ENCODE measurements around the gene AP1B1. TPM values are rescaled to one million over a fixed set of nuclear protein-coding genes. Genes with fewer than 3 reads are reported as not detected.
"Not testable (repeated sequence)": the region's sequence is repeated elsewhere in the genome, so short reads cannot be mapped to it uniquely, and the experiment has no call there.

The AP1B1 gene
- total and polyA plus RNA-seq, 11 donors = 18.1 to 74.8 (median 33.8) TPM

DNA sequence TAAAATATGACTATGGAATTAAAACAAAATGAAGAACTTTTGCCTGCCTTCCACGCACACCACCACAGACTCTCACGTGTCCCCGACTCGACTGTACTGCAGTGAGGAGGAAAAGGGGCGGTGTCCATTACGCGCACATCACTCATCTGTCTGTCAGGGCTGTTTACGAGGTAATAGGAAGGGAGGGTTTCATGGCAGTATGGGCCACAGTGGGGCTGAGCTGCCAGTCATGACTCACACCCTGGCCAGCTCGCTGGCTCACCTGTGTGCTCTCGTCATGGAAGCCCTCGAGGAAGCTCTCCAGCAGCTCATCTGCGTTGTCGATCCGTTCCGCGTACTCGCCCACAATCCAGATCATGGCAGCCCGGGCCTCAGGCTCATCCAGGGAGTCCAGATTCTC is 39.4 kb downstream of the AP1B1 start:
- no peaks in the 10 kb centered on the region for H3K27me3 ChIP-seq
- ATAC-seq (no peak), DNase-seq (peak in 1 of 5 donors; percentile 25)
- TF ChIP-seq POLR2A (IDR thresholded peaks at IDR 0.05) = no peak
- TF ChIP-seq, protein P1, sequence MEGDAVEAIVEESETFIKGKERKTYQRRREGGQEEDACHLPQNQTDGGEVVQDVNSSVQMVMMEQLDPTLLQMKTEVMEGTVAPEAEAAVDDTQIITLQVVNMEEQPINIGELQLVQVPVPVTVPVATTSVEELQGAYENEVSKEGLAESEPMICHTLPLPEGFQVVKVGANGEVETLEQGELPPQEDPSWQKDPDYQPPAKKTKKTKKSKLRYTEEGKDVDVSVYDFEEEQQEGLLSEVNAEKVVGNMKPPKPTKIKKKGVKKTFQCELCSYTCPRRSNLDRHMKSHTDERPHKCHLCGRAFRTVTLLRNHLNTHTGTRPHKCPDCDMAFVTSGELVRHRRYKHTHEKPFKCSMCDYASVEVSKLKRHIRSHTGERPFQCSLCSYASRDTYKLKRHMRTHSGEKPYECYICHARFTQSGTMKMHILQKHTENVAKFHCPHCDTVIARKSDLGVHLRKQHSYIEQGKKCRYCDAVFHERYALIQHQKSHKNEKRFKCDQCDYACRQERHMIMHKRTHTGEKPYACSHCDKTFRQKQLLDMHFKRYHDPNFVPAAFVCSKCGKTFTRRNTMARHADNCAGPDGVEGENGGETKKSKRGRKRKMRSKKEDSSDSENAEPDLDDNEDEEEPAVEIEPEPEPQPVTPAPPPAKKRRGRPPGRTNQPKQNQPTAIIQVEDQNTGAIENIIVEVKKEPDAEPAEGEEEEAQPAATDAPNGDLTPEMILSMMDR (IDR thresholded peaks at IDR 0.05) = no peak
- no peaks in the 10 kb centered on the region for H3K9me3 ChIP-seq
- H3K4me3 ChIP-seq = no peak overlapping the region
- peaks cover 0 to 24% (median 9%) of the 10 kb centered on the region in 12 donors for H3K4me1 ChIP-seq
- H3K27ac ChIP-seq = no peak overlapping the region
- WGBS, 4 donors = 91 to 94% (median 93%) methylated on average over 18 of the region's 18 CpGs
- intact Hi-C loops (cut with DNase I) = no loop called here
- peaks cover 0 to 100% (median 85%) of the 10 kb centered on the region in 9 donors for H3K36me3 ChIP-seq

DNA sequence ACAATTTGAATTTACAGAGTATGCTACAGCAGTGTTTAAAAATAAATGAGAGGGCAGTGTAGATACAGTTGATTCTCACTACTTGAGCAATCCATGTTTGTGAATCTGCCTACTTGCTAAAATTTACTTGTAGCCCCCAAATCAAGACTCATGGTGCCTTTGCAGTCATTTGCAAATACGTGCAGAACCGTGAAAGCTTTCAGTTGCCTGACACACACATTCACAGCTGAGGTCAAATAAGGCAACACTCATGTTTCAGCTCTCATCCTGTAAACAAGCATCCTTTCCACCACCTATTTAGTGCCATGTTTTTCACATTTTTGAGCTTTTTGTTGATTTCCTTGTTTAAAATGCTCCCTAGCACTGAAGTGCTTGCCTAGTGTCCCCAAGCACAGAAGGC is 40.3 kb downstream of the AP1B1 start:
- ATAC-seq (no peak), DNase-seq (no peak)
- no peak for TF ChIP-seq POLR2A (IDR thresholded peaks at IDR 0.05)
- TF ChIP-seq, protein P1 (IDR thresholded peaks at IDR 0.05) = no peak
- Histone ChIP-seq H3K9me3 (no peaks in the 10 kb centered on the region), H3K36me3 (peaks cover 0 to 100% (median 79%) of the 10 kb centered on the region in 9 donors), H3K4me3 (no peak overlapping the region), H3K4me1 (peaks cover 0 to 32% (median 13%) of the 10 kb centered on the region in 12 donors), H3K27ac (no peak overlapping the region), H3K27me3 (no peaks in the 10 kb centered on the region)
- WGBS, 4 donors = 83 to 92% (median 86%) methylated on average over 2 of the region's 2 CpGs
- intact Hi-C loops (cut with DNase I) = no loop called here

DNA sequence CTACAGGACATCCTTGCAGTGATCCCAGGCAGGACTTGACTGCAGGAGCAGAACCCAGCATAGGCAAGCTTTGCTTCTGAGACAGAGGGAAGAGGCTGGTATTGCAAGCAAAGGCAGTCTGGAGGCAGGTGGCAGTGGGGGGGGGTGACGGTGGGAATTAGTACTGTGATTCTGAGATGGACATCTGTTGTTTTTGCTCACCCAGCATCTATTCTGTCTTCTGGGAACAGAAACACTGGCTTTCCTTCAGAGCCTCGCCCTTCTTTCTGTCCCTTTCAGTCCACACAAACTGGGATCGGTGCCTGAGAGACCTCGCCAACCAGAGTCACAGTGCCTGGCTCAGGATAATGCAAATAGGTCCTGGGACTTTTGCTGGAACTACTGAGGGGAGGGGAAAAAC is 41.7 kb downstream of the AP1B1 start:
- peaks cover 0 to 45% (median 19%) of the 10 kb centered on the region in 12 donors for H3K4me1 ChIP-seq

DNA sequence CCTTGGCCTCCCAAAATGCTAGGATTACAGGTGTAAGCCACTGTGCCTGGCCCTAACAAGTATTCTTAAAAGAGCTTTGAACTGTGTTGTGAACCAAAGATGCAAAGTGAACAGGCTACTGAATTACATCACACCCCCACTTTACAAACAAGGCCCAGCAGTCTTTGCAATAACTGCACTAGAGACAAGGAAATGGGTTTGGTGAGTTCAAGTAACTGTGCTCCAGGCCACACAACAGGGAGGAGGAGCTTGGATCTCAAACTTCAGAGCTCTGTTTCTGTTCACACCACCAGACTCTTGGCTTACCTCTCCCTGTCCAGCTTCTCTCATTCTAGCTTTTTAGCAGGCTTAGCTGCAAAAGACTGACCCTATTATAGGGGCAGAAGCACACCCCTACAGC is 42.4 kb downstream of the AP1B1 start:
- Histone ChIP-seq H3K27me3 (no peaks in the 10 kb centered on the region), H3K36me3 (peaks cover 0 to 100% (median 77%) of the 10 kb centered on the region in 9 donors), H3K4me3 (no peak overlapping the region), H3K27ac (peak overlapping the region in 1 of 12 donors; percentile 40), H3K4me1 (peaks cover 0 to 45% (median 19%) of the 10 kb centered on the region in 12 donors), H3K9me3 (no peaks in the 10 kb centered on the region)
- no peak for ATAC-seq
- no peak for TF ChIP-seq POLR2A (IDR thresholded peaks at IDR 0.05)
- TF ChIP-seq, protein P1 (IDR thresholded peaks at IDR 0.05) = no peak
- DNase-seq = no peak
- intact Hi-C loops (cut with DNase I) = no loop called here

More for the DNA sequence above, 41.7 kb downstream of the AP1B1 start:
- H3K27me3 ChIP-seq = no peaks in the 10 kb centered on the region
- ATAC-seq = peak in 2 of 4 donors; percentile 16 to 27
- WGBS, 4 donors = 44 to 84% (median 66%) methylated on average over 4 of the region's 4 CpGs
- peak overlapping the region in 1 of 12 donors; percentile 40 for H3K27ac ChIP-seq
- TF ChIP-seq, protein P1 (IDR thresholded peaks at IDR 0.05) = no peak
- TF ChIP-seq POLR2A (IDR thresholded peaks at IDR 0.05) = no peak
- peaks cover 0 to 100% (median 77%) of the 10 kb centered on the region in 9 donors for H3K36me3 ChIP-seq
- peak in 1 of 5 donors; percentile 33 for DNase-seq
- no peaks in the 10 kb centered on the region for H3K9me3 ChIP-seq
- no peak overlapping the region for H3K4me3 ChIP-seq
- intact Hi-C loops (cut with DNase I) = no loop called here

DNA sequence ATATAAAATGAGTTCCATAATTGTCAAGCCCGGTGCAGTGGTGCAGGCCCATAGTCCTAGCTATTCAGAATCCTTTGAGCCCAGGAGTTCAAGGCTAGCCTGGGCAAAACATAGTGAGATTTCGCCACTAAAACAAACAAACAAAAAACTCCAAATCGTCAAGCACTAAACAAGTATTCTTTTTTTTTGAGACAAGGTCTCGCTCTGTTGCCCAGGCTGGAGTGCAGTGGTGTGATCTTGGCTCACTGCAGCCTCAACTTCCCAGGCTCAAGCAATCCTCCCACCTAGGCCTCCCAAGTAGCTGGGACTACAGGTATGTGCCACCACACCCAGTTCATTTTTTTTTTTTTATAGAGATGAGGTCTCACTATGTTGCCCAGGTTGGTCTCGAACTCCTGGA is 43.5 kb downstream of the AP1B1 start:
- peaks cover 0 to 45% (median 19%) of the 10 kb centered on the region in 12 donors for H3K4me1 ChIP-seq

More for the DNA sequence above, 43.5 kb downstream of the AP1B1 start:
- not testable (repeated sequence) for ATAC-seq, H3K4me3 ChIP-seq, H3K9me3 ChIP-seq, H3K27me3 ChIP-seq
- peak in 1 of 5 donors; percentile 0 for DNase-seq
- H3K27ac ChIP-seq = peak overlapping the region in 6 of 12 donors; percentile 6 to 62 (median 52)
- 89 to 97% (median 94%) methylated on average over 5 of the region's 5 CpGs for WGBS, 4 donors
- intact Hi-C loops (cut with DNase I) = loop anchor here in 2 of 10 donors (5.0 kb wide), 1 partner anchor 38 kb away; the partner anchor contains the start of gene GAS2L1 (in 2 of the 2)
- peaks cover 0 to 100% (median 77%) of the 10 kb centered on the region in 9 donors for H3K36me3 ChIP-seq

Data from heart left ventricle (tissue), 16 donors.